ENCODE results near the gene GNL1.
"Not testable (repeated sequence)": the region's sequence is repeated elsewhere in the genome, so short reads cannot be mapped to it uniquely, and the experiment has no call there.

DNA sequence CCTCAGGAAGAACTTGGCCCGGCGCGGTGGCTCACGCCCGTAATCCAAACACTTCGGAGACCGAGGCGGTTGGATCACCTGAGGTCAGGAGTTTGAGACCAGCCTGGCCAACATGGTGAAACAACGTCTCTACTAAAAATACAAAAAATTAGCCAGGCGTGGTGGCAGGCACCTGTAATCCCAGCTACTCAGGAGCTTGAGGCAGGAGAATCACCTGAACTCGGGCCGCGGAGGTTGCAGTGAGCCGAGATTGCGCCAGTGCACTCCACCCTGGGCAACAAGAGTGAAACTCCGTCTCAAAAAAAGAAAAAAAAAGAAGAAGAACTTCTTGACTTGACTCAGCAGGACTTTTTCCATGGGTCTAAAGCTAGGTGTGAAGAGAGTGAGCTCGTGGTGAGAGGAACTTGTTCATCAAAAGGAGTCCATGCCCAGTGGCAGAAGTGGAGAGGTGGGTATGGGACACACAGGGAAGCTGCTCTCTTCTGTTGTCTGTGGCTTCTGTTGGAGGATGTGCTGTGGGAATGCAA, 26.9 kb downstream of the GNL1 start:
- not testable (repeated sequence) for TF ChIP-seq POLR2A (IDR thresholded peaks at IDR 0.05)
- TF ChIP-seq, protein P1, sequence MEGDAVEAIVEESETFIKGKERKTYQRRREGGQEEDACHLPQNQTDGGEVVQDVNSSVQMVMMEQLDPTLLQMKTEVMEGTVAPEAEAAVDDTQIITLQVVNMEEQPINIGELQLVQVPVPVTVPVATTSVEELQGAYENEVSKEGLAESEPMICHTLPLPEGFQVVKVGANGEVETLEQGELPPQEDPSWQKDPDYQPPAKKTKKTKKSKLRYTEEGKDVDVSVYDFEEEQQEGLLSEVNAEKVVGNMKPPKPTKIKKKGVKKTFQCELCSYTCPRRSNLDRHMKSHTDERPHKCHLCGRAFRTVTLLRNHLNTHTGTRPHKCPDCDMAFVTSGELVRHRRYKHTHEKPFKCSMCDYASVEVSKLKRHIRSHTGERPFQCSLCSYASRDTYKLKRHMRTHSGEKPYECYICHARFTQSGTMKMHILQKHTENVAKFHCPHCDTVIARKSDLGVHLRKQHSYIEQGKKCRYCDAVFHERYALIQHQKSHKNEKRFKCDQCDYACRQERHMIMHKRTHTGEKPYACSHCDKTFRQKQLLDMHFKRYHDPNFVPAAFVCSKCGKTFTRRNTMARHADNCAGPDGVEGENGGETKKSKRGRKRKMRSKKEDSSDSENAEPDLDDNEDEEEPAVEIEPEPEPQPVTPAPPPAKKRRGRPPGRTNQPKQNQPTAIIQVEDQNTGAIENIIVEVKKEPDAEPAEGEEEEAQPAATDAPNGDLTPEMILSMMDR (IDR thresholded peaks at IDR 0.05): not testable (repeated sequence)
